WI38 (cell line): ENCODE measurements around the gene FAM229A.
"Not testable (repeated sequence)": the region's sequence is repeated elsewhere in the genome, so short reads cannot be mapped to it uniquely, and the experiment has no call there.

Experiments
- H3K4me3 ChIP-seq: 2 replicates; pipeline ENCODE4 v1.5.1; 2011; ENCODE audit warnings: low read depth, mild to moderate bottlenecking, control low read depth, low read length
- CTCF ChIP-seq: IDR thresholded peaks from 2 replicates; pipeline ENCODE4 v1.5.1; 2012; ENCODE audit warnings: low read depth, mild to moderate bottlenecking, control low read depth, low read length

Gene FAM229A

GRCh38 chr1:32361674-32362473 is 411 bp downstream of the FAM229A start:
- no peak overlapping the region for H3K4me3 ChIP-seq
- TF ChIP-seq CTCF, result no peak

GRCh38 chr1:32361308-32361673 is 994 bp downstream of the FAM229A start:
- H3K4me3 ChIP-seq, result no peak overlapping the region
- no peak for TF ChIP-seq CTCF

GRCh38 chr1:32358435-32358834 is 3.9 kb downstream of the FAM229A start:
- H3K4me3 ChIP-seq, result no peak overlapping the region
- no peak for TF ChIP-seq CTCF

GRCh38 chr1:32357614-32358013 is 4.7 kb downstream of the FAM229A start:
- no peak for TF ChIP-seq CTCF
- no peak overlapping the region for H3K4me3 ChIP-seq

GRCh38 chr1:32356478-32356877 is 5.8 kb downstream of the FAM229A start:
- no peak overlapping the region for H3K4me3 ChIP-seq
- no peak for TF ChIP-seq CTCF

- H3K4me3 ChIP-seq, result not testable (repeated sequence)
Observed at GRCh38 chr1:32355778-32356177, 6.5 kb downstream of the FAM229A start.

GRCh38 chr1:32353886-32354570 is 8.3 kb downstream of the FAM229A start:
- TF ChIP-seq CTCF, result no peak
- no peak overlapping the region for H3K4me3 ChIP-seq
